GM12875 (cell line): ENCODE measurements around the gene ABLIM2.

Source experiments
- H3K4me3 ChIP-seq: one replicate; pipeline ENCODE4 v1.5.1; 2011; ENCODE audit warnings: low read depth, low read length, control low read depth
- CTCF ChIP-seq: IDR thresholded peaks from 2 replicates; pipeline ENCODE4 v1.5.1; 2011; ENCODE audit warnings: low read depth, mild to moderate bottlenecking, control low read depth, inconsistent platforms, low read length, moderate library complexity, borderline replicate concordance; ENCODE audit not compliant: insufficient read depth

ABLIM2 gene

DNA sequence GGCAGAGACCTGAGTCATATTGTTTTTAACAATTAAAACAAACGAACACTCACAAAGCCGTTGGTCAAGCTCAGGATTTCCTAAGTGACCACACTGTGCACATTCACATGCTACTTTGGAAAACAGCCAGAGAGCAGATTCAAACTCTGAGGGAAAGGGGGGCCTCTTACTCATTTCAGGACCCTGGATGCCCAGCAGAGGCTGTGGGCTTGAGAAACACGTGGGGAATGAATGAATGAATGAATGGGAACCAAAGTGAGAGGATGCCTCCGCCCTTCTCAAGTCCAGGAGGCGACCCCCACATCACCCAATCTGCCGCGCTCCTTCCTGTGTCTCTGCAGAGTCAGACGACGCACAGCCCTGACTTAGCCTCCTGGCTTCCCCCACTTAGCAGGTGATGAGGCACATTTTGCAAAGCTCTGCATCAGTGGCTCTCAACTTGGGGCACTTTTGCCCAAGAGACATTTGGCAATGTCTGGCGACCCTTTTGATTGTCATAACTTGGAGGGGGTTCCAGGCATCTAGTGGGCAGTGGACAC is 76.0 kb downstream of the ABLIM2 start:
- no peak for TF ChIP-seq CTCF
- no peak overlapping the region for H3K4me3 ChIP-seq

GRCh38 chr4:8081621-8082516 is 76.7 kb downstream of the ABLIM2 start:
- no peak for TF ChIP-seq CTCF

DNA sequence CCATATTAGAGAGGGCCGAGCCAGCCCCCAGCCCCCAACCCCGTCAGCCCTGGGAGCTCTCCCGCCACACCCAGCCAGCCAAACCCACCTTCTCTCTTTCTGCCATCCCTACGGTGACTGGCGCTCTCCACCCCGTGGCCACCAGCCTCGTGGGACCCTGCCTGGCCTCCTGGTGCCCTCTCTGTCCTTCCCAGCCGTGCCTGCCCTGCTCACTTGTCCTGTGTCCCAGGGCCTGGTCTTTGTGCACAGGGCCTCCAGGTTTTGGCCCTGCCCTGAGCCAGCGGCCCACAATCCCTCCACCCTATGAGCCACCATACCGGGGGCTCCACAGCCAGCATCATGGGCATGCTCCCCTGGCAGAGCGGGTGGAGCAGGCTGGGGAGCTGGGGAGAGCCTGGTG is 77.4 kb downstream of the ABLIM2 start:
- H3K4me3 ChIP-seq: no peak overlapping the region
- TF ChIP-seq CTCF: no peak

More at GRCh38 chr4:8081621-8082516, 76.7 kb downstream of the ABLIM2 start:
- H3K4me3 ChIP-seq: no peak overlapping the region

GRCh38 chr4:8080754-8081065 is 77.9 kb downstream of the ABLIM2 start:
- no peak for TF ChIP-seq CTCF
- H3K4me3 ChIP-seq: no peak overlapping the region

GRCh38 chr4:8079916-8080753 is 78.5 kb downstream of the ABLIM2 start:
- H3K4me3 ChIP-seq: no peak overlapping the region
- TF ChIP-seq CTCF: no peak

DNA sequence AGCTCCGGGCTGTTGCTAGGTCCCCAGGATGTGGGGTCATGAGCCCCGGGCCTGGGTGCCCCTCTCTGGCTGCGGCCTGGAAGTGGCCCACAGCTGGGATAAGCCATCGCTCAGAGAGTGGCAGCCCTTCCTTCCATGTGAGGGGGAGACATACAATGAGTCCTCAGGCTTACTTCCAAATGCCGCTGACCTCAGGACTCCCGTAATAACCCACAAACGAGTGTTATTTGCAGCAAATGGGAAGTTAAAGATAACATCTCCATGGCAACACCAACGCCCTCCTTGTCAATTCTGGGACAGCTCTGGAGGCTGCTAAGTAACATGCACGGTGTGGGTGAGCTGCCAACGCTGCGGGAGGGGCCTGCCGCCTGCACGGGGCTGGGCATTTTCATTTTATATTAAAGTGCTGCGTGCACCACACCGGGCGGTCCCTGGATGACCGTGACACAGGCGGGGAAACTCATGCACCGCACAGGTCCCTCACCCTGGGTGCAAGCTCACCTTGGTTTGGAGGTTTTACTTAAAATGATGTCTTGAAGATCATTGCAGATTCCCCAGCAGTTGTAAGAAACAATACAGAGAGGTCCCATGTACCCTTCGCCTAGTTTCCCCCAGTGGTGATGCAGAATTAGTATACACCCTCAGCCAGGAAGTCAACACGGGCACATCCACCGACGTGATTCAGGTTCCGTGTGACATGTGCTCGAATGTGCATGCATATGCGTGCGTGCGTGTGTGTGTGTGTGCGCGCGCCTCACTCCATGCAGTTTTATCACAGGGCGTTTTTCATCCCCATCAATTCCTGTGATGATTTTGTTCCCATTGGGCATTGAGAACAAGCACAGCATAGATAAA is 79.4 kb downstream of the ABLIM2 start:
- TF ChIP-seq CTCF: no peak
- no peak overlapping the region for H3K4me3 ChIP-seq
